ENCODE measurements around the gene ZFYVE19.

The ZFYVE19 gene

DNA sequence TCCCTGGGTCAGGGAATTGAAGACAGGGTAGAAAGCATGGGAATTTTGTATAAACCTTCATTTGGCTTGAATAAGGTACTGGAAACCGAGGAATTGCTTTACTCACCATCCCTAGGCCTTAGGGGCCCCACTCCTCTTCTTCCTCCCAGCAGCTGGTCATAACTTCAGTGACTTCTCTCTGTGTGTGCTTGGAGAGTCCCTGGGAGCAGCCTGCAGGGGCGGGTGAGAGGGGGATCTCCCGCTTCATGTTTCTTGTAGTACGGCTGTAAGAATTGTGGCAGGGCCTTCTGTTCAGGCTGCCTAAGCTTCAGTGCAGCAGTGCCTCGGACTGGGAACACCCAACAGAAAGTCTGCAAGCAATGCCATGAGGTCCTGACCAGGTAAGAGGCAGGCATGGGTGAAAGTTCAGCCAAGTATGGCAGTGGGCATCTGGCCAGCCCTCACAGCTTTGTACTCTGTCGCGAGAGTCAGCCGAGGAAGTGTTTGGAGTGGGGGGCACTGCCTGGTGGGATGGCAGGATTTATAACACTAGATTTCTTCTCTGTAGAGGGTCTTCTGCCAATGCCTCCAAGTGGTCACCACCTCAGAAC is 2.1 kb downstream of the ZFYVE19 start:
- no peak overlapping the region for H3K4me3 ChIP-seq (ENCODE audit: control insufficient read depth, low read depth, low read length)
- TF ChIP-seq, protein P1, sequence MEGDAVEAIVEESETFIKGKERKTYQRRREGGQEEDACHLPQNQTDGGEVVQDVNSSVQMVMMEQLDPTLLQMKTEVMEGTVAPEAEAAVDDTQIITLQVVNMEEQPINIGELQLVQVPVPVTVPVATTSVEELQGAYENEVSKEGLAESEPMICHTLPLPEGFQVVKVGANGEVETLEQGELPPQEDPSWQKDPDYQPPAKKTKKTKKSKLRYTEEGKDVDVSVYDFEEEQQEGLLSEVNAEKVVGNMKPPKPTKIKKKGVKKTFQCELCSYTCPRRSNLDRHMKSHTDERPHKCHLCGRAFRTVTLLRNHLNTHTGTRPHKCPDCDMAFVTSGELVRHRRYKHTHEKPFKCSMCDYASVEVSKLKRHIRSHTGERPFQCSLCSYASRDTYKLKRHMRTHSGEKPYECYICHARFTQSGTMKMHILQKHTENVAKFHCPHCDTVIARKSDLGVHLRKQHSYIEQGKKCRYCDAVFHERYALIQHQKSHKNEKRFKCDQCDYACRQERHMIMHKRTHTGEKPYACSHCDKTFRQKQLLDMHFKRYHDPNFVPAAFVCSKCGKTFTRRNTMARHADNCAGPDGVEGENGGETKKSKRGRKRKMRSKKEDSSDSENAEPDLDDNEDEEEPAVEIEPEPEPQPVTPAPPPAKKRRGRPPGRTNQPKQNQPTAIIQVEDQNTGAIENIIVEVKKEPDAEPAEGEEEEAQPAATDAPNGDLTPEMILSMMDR (conservative IDR thresholded peaks at IDR 0.05; ENCODE audit: control insufficient read depth, insufficient read depth, low read depth, low read length): no peak
- no peak for DNase-seq (ENCODE audit: low read depth)

DNA sequence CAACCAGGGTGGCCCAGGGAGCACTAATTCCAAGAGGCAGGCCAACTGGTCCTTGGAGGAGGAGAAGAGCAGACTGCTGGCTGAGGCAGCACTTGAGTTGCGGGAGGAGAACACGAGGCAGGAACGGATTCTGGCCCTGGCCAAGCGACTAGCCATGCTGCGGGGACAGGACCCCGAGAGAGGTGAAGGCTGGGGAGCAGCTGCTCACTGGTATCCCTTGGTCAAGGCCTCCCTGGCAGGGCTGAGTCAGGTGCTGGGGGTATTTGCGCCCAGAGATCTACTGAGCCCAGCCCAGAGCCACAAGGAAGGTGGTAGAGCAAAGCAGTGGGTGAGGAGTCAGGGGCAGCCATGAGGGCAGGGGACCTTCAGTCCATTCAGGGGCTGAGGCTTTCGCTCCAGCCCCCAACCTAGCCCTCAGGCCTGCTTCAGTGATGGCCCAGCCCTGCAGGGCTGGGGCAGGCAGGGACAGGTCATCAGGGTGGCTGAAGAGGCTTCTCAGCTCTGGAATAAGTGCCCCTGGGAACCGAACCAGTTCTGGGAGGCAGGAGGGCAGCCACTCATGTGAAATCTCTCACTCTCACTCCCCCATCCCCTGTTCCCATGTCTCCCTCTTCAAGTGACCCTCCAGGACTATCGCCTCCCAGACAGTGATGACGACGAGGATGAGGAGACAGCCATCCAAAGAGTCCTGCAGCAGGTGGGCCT is 6.0 kb downstream of the ZFYVE19 start:
- DNase-seq (ENCODE audit: low read depth): no peak
- TF ChIP-seq, protein P1 (conservative IDR thresholded peaks at IDR 0.05; ENCODE audit: control insufficient read depth, insufficient read depth, low read depth, low read length): no peak
- H3K4me3 ChIP-seq (ENCODE audit: control insufficient read depth, low read depth, low read length): no peak overlapping the region

DNA sequence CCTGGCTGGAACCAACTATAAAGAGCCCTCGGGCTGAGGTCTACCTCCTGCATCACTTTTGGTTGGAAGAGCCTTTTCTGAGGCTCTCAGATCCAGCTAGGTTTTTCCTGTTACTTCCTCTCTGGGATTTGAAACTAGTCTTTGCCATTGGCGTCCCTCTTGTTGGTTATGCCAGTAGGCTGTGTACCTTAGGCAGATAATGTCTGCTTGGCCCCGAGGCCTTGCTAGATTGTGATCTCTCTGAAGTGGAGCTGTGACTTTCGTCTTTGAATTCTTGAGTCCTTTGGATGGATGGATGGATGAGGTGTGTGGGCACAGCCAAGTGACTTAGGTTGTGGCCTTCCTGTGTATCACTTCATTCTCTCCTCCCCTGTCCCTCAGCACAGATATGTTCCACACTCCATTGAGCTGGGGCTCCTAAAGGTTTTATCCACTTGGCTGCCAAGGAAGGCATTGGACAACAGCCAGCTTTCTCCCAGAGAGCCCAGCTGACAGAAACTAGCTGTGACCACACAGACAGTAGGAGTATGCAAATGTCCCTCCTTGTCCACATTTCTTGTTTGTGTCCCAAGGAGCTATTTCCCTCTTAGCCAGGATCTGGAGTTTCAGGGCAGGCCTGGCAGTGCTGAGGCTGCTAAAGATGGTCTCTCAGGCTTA is 8.3 kb downstream of the ZFYVE19 start:
- no peak overlapping the region for H3K4me3 ChIP-seq (ENCODE audit: control insufficient read depth, low read depth, low read length)
- TF ChIP-seq, protein P1 (conservative IDR thresholded peaks at IDR 0.05; ENCODE audit: control insufficient read depth, insufficient read depth, low read depth, low read length): no peak
- no peak for DNase-seq (ENCODE audit: low read depth)

DNA sequence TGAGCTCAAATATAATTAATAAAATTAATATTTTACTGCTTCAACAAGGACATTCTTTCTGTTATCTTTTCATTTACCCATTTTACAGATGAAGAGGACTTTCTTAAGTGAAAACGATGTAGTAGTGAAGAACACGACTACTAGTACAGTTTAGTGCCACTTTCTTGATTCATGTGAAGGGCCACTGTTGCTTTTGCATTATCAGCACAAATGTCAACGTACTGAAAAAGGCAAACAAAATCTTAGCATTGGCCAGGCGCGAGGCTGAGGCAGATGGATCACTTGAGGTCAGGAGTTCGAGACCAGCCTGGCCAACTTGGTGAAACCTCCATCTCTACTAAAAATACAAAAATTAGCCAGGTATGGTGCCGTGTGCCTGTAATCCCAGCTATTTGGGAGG is 12.2 kb downstream of the ZFYVE19 start:
- DNase-seq (ENCODE audit: low read depth): no peak
- TF ChIP-seq, protein P1 (conservative IDR thresholded peaks at IDR 0.05; ENCODE audit: control insufficient read depth, insufficient read depth, low read depth, low read length): no peak
- H3K4me3 ChIP-seq (ENCODE audit: control insufficient read depth, low read depth, low read length): no peak overlapping the region

GRCh38 chr15:40821195-40821594 is 14.3 kb downstream of the ZFYVE19 start:
- no peak for DNase-seq (ENCODE audit: low read depth)
- H3K4me3 ChIP-seq (ENCODE audit: control insufficient read depth, low read depth, low read length): no peak overlapping the region
- TF ChIP-seq, protein P1 (conservative IDR thresholded peaks at IDR 0.05; ENCODE audit: control insufficient read depth, insufficient read depth, low read depth, low read length): no peak

GRCh38 chr15:40823572-40824343 is 16.9 kb downstream of the ZFYVE19 start:
- no peak for DNase-seq (ENCODE audit: low read depth)
- TF ChIP-seq, protein P1 (conservative IDR thresholded peaks at IDR 0.05; ENCODE audit: control insufficient read depth, insufficient read depth, low read depth, low read length): no peak
- no peak overlapping the region for H3K4me3 ChIP-seq (ENCODE audit: control insufficient read depth, low read depth, low read length)

Measured in fibroblast of mammary gland (primary cell).